H1 (cell line): Measurements from ENCODE around the gene SAMD15. TPM values are rescaled to one million over a fixed set of nuclear protein-coding genes. Genes with fewer than 3 reads are reported as not detected.

Source experiments
- CREB1 ChIP-seq: IDR thresholded peaks from 2 replicates; pipeline ENCODE4 v1.6.1; 2012; ENCODE audit warnings: inconsistent platforms
- SP1 ChIP-seq: IDR thresholded peaks from 2 replicates; pipeline ENCODE4 v1.6.1; 2011; ENCODE audit warnings: low read depth, low read length
- polyA plus RNA-seq, 7 experiments: library from polyadenylated mRNA; depleted of rRNA in 3 of 7; stranded (reverse) in 5 of 7; unstranded in 2 of 7; fragments of >200 nt in 5 of 7; fragments of 200-250 nt in 2 of 7; gene quantifications; 1 replicate in 5 of 7; 2 replicates in 1 of 7; 4 replicates in 1 of 7; pipeline versions ENCODE4 v1.2.1 to v1.2.3, GENCODE V29; 2011 to 2013; ENCODE audit warnings: missing spikeins in 2 of 7, mixed read lengths in 2 of 7
- total RNA-seq: library from RNA; stranded (reverse); fragmentation: NEBNext Ultra II Directional; extraction: Animal tissue kit (Norgen Biotek cat#: 25700); gene quantifications from 2 replicates; pipeline ENCODE4 v1.2.1, GENCODE V29; 2021
- TF ChIP-seq, protein P1 (sequence below): fragments of 300-600 bp; sonication (generic); IDR thresholded peaks from 2 replicates; pipeline ENCODE4 v1.7.1; 2012; ENCODE audit warnings: low read length, moderate library complexity, mild to moderate bottlenecking, inconsistent platforms; ENCODE audit not compliant: insufficient replicate concordance

SAMD15 gene
- total and polyA plus RNA-seq, 2 of the 8 experiments (the other 6 are each of a cell fraction or from before 2014, with no cell fraction given), result 0.17 to 1.0 TPM

DNA sequence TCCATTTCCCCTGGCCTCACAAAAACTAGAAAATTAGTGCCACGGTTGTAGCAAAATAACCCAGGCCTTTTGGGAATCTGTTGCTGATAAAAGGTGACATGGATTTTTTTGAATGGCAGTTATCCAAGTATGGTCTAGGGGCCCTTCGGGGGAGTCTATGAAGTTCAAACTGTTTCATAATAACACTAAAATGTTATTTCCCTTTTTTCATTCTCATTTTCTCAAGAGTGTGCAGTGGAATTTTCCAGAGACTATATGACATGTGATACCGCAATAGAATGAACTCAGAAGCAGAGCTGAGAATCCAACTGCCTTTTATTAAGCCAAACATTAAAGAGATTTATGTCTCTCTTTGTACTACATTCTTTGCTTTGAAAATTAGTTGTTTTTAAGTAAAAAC lies 29.4 kb upstream of the SAMD15 start (continued):
- TF ChIP-seq, protein P1, sequence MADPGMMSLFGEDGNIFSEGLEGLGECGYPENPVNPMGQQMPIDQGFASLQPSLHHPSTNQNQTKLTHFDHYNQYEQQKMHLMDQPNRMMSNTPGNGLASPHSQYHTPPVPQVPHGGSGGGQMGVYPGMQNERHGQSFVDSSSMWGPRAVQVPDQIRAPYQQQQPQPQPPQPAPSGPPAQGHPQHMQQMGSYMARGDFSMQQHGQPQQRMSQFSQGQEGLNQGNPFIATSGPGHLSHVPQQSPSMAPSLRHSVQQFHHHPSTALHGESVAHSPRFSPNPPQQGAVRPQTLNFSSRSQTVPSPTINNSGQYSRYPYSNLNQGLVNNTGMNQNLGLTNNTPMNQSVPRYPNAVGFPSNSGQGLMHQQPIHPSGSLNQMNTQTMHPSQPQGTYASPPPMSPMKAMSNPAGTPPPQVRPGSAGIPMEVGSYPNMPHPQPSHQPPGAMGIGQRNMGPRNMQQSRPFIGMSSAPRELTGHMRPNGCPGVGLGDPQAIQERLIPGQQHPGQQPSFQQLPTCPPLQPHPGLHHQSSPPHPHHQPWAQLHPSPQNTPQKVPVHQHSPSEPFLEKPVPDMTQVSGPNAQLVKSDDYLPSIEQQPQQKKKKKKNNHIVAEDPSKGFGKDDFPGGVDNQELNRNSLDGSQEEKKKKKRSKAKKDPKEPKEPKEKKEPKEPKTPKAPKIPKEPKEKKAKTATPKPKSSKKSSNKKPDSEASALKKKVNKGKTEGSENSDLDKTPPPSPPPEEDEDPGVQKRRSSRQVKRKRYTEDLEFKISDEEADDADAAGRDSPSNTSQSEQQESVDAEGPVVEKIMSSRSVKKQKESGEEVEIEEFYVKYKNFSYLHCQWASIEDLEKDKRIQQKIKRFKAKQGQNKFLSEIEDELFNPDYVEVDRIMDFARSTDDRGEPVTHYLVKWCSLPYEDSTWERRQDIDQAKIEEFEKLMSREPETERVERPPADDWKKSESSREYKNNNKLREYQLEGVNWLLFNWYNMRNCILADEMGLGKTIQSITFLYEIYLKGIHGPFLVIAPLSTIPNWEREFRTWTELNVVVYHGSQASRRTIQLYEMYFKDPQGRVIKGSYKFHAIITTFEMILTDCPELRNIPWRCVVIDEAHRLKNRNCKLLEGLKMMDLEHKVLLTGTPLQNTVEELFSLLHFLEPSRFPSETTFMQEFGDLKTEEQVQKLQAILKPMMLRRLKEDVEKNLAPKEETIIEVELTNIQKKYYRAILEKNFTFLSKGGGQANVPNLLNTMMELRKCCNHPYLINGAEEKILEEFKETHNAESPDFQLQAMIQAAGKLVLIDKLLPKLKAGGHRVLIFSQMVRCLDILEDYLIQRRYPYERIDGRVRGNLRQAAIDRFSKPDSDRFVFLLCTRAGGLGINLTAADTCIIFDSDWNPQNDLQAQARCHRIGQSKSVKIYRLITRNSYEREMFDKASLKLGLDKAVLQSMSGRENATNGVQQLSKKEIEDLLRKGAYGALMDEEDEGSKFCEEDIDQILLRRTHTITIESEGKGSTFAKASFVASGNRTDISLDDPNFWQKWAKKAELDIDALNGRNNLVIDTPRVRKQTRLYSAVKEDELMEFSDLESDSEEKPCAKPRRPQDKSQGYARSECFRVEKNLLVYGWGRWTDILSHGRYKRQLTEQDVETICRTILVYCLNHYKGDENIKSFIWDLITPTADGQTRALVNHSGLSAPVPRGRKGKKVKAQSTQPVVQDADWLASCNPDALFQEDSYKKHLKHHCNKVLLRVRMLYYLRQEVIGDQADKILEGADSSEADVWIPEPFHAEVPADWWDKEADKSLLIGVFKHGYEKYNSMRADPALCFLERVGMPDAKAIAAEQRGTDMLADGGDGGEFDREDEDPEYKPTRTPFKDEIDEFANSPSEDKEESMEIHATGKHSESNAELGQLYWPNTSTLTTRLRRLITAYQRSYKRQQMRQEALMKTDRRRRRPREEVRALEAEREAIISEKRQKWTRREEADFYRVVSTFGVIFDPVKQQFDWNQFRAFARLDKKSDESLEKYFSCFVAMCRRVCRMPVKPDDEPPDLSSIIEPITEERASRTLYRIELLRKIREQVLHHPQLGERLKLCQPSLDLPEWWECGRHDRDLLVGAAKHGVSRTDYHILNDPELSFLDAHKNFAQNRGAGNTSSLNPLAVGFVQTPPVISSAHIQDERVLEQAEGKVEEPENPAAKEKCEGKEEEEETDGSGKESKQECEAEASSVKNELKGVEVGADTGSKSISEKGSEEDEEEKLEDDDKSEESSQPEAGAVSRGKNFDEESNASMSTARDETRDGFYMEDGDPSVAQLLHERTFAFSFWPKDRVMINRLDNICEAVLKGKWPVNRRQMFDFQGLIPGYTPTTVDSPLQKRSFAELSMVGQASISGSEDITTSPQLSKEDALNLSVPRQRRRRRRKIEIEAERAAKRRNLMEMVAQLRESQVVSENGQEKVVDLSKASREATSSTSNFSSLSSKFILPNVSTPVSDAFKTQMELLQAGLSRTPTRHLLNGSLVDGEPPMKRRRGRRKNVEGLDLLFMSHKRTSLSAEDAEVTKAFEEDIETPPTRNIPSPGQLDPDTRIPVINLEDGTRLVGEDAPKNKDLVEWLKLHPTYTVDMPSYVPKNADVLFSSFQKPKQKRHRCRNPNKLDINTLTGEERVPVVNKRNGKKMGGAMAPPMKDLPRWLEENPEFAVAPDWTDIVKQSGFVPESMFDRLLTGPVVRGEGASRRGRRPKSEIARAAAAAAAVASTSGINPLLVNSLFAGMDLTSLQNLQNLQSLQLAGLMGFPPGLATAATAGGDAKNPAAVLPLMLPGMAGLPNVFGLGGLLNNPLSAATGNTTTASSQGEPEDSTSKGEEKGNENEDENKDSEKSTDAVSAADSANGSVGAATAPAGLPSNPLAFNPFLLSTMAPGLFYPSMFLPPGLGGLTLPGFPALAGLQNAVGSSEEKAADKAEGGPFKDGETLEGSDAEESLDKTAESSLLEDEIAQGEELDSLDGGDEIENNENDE, result no peak
- TF ChIP-seq SP1 (no peak), CREB1 (no peak)
- TF ChIP-seq, all 59 proteins: peak for 0
